ENCODE results near the gene AAK1. TPM values are rescaled to one million over a fixed set of nuclear protein-coding genes. Genes with fewer than 3 reads are reported as not detected.
A peak's percentile ranks its signal among the peaks of the same experiment; 100 is the strongest.

The AAK1 gene
- polyA plus RNA-seq, 3 donors: 9.8 to 18.9 (median 10.8) TPM

- no peak overlapping the region for H3K9ac ChIP-seq (ENCODE audit: insufficient read depth, low read length, poor library complexity, severe bottlenecking)
- H3K9me3 ChIP-seq (replicated peaks in 1 of 2; ENCODE audit: control insufficient read depth in 1 of 2, insufficient read depth in 1 of 2, low read length in 2 of 2): no peaks in the 10 kb centered on the region
- H3K79me2 ChIP-seq (ENCODE audit: insufficient read depth, low read length): no peaks in the 10 kb centered on the region
- intact Hi-C loops (cut with micrococcal nuclease): no loop called here
- no peaks in the 10 kb centered on the region for H3K27me3 ChIP-seq (ENCODE audit: control insufficient read depth in 2 of 2, insufficient read depth in 2 of 2, low read length in 2 of 2)
- H3K4me1 ChIP-seq (ENCODE audit: control insufficient read depth in 1 of 2, insufficient read depth in 2 of 2, low read length in 2 of 2): peaks cover 33 to 34% of the 10 kb centered on the region in 2 donors
- no peak for TF ChIP-seq CTCF (IDR thresholded peaks at IDR 0.05)
- H3K4me3 ChIP-seq (replicated peaks in 1 of 3; ENCODE audit: low read depth in 2 of 3, low read length in 3 of 3): no peak overlapping the region
- no peak overlapping the region for H2AFZ ChIP-seq (ENCODE audit: insufficient read depth, low read depth, low read length, poor library complexity, severe bottlenecking)
- no peaks in the 10 kb centered on the region for H3K36me3 ChIP-seq (replicated peaks in 1 of 2; ENCODE audit: control insufficient read depth in 1 of 2, insufficient read depth in 2 of 2, low read length in 2 of 2)
- no peaks in the 10 kb centered on the region for H3K36me3 Mint-ChIP-seq
- no peak overlapping the region for H3K27ac ChIP-seq (ENCODE audit: low read depth in 1 of 2, low read length in 2 of 2)
- WGBS (ENCODE audit: insufficient coverage): no CpG with 5 or more reads among the region's 2 CpGs
- H3K4me1 Mint-ChIP-seq: peaks cover 40% of the 10 kb centered on the region
- H3K4me3 Mint-ChIP-seq: no peak overlapping the region
- H3K27me3 Mint-ChIP-seq (ENCODE audit: low read depth in 3 of 3): no peaks in the 10 kb centered on the region
- H3K27ac Mint-ChIP-seq: no peak overlapping the region
- no peak for DNase-seq
- no peaks in the 10 kb centered on the region for H3K9me3 Mint-ChIP-seq
- H3K4me2 ChIP-seq (replicated peaks; ENCODE audit: extremely low read depth, low read length, poor library complexity, severe bottlenecking): no peak overlapping the region
- H4K20me1 ChIP-seq (ENCODE audit: insufficient read depth, low read length): no peaks in the 10 kb centered on the region
These were observed 46.4 kb upstream of the AAK1 start for GRCh38 chr2:69689969-69690368.

GRCh38 chr2:69689466-69689865 lies 45.9 kb upstream of the AAK1 start:
- no peak overlapping the region for H3K9ac ChIP-seq (ENCODE audit: insufficient read depth, low read length, poor library complexity, severe bottlenecking)
- intact Hi-C loops (cut with micrococcal nuclease): no loop called here
- H3K27ac Mint-ChIP-seq: peak overlapping the region in 4 of 7 donors; percentile 50 to 77 (median 63)
- H3K4me1 ChIP-seq (ENCODE audit: control insufficient read depth in 1 of 2, insufficient read depth in 2 of 2, low read length in 2 of 2): peaks cover 28 to 29% of the 10 kb centered on the region in 2 donors
- H3K79me2 ChIP-seq (ENCODE audit: insufficient read depth, low read length): no peaks in the 10 kb centered on the region
- no peaks in the 10 kb centered on the region for H4K20me1 ChIP-seq (ENCODE audit: insufficient read depth, low read length)
- no peak overlapping the region for H3K27ac ChIP-seq (ENCODE audit: low read depth in 1 of 2, low read length in 2 of 2)
- H3K9me3 ChIP-seq (replicated peaks in 1 of 2; ENCODE audit: control insufficient read depth in 1 of 2, insufficient read depth in 1 of 2, low read length in 2 of 2): no peaks in the 10 kb centered on the region
- no peaks in the 10 kb centered on the region for H3K27me3 ChIP-seq (ENCODE audit: control insufficient read depth in 2 of 2, insufficient read depth in 2 of 2, low read length in 2 of 2)
- H3K4me3 Mint-ChIP-seq: no peak overlapping the region
- no peak overlapping the region for H2AFZ ChIP-seq (ENCODE audit: insufficient read depth, low read depth, low read length, poor library complexity, severe bottlenecking)
- H3K4me3 ChIP-seq (replicated peaks in 1 of 3; ENCODE audit: low read depth in 2 of 3, low read length in 3 of 3): peak overlapping the region in 1 of 3 experiments; percentile 29
- no peak for DNase-seq
- H3K4me1 Mint-ChIP-seq: peaks cover 35% of the 10 kb centered on the region
- peaks cover 0 to 1% (median 0%) of the 10 kb centered on the region in 3 donors for H3K27me3 Mint-ChIP-seq (ENCODE audit: low read depth in 3 of 3)
- H3K36me3 Mint-ChIP-seq: no peaks in the 10 kb centered on the region
- H3K4me2 ChIP-seq (replicated peaks; ENCODE audit: extremely low read depth, low read length, poor library complexity, severe bottlenecking): no peak overlapping the region
- no peaks in the 10 kb centered on the region for H3K36me3 ChIP-seq (replicated peaks in 1 of 2; ENCODE audit: control insufficient read depth in 1 of 2, insufficient read depth in 2 of 2, low read length in 2 of 2)
- H3K9me3 Mint-ChIP-seq: no peaks in the 10 kb centered on the region
- WGBS (ENCODE audit: insufficient coverage): no CpG with 5 or more reads among the region's 3 CpGs
- TF ChIP-seq CTCF (IDR thresholded peaks at IDR 0.05): no peak

Data from CD14-positive monocyte (primary cell).